ENCODE results near the gene NRIP1. TPM values are rescaled to one million over a fixed set of nuclear protein-coding genes. Genes with fewer than 3 reads are reported as not detected.

The NRIP1 gene
- total and polyA plus RNA-seq, 2 donors (not counting 3 experiments of a cell fraction or from before 2014, with no cell fraction given), result 2.8 to 24.0 TPM

DNA sequence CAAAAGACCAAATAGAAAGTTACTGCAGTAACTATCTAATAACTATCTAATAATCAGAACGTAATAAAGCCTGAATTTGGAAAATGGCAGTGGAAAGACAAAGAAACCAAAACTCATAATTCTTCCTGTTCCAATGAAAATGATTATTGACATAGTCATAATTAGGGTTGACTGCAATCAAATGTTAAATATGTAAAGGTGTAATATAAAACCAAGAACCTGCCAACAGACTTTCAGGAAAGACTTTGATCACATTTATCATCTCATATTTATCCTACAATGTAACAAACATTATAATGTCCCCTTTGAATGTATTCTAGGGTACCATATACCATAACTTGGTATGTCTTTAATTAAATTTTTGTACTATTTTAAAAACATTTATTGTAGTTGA lies 26.9 kb downstream of the NRIP1 start:
- dilution Hi-C loops (cut with MboI; ENCODE audit: extremely low pct_ligation_motif_present, low sequenced_read_pairs), result no loop called here
- Histone ChIP-seq H3K27ac (ENCODE audit: insufficient read depth, low read depth, low read length) (no peak overlapping the region), H3K9me3 (replicated peaks; ENCODE audit: control insufficient read depth, insufficient read depth, low read length) (no peaks in the 10 kb centered on the region), H3K27me3 (ENCODE audit: control insufficient read depth in 2 of 2, insufficient read depth in 2 of 2, low read length in 2 of 2) (no peaks in the 10 kb centered on the region), H3K36me3 (ENCODE audit: control insufficient read depth in 2 of 2, extremely low read depth in 1 of 2, insufficient read depth in 2 of 2, low read length in 2 of 2) (peaks cover 0 to 3% of the 10 kb centered on the region in 2 experiments), H2AFZ (ENCODE audit: low read depth, low read length) (no peak overlapping the region), H3K9me1 (replicated peaks; ENCODE audit: control insufficient read depth, extremely low read depth, insufficient read depth, low read length) (peaks cover 6% of the 10 kb centered on the region), H4K20me1 (replicated peaks; ENCODE audit: control insufficient read depth, extremely low read depth, insufficient read depth, low read length) (peaks cover 4% of the 10 kb centered on the region), H3K9ac (replicated peaks; ENCODE audit: extremely low read depth, insufficient read depth, low read length) (no peak overlapping the region), H3K4me2 (ENCODE audit: insufficient read depth, low read length) (no peak overlapping the region), H3K79me2 (ENCODE audit: control insufficient read depth, insufficient read depth, low read length) (peaks cover 90% of the 10 kb centered on the region), H3K4me3 (replicated peaks in 1 of 3; ENCODE audit: insufficient read depth in 1 of 3, low read depth in 1 of 3, low read length in 3 of 3) (no peak overlapping the region), H3K4me1 (ENCODE audit: control insufficient read depth, extremely low read depth, insufficient read depth, low read length) (peaks cover 2% of the 10 kb centered on the region)
- DNase-seq (ENCODE audit: low read depth, low spot score), result no peak
- intact Hi-C loops (cut with micrococcal nuclease), result no loop called here
- no peak for FAIRE-seq
- ChIA-PET POLR2A (no interaction called here), CTCF (no interaction called here)
- TF ChIP-seq FOS (IDR thresholded peaks at IDR 0.05; ENCODE audit: borderline replicate concordance, insufficient read depth, low read length) (no peak), JUN (IDR thresholded peaks at IDR 0.05; ENCODE audit: borderline replicate concordance, insufficient read depth, insufficient read length, low read depth) (no peak), POLR2AphosphoS5 (IDR thresholded peaks at IDR 0.05; ENCODE audit: insufficient read depth, low read depth, low read length) (no peak), MYC (IDR thresholded peaks at IDR 0.05; ENCODE audit: low read depth, low read length) (no peak), GATA2 (IDR thresholded peaks at IDR 0.05; ENCODE audit: insufficient read depth, insufficient read length, low read depth, low read length) (no peak), EZH2 (IDR thresholded peaks at IDR 0.05; ENCODE audit: borderline replicate concordance, low read depth, low read length, severe bottlenecking) (no peak)
- TF ChIP-seq, protein P1, sequence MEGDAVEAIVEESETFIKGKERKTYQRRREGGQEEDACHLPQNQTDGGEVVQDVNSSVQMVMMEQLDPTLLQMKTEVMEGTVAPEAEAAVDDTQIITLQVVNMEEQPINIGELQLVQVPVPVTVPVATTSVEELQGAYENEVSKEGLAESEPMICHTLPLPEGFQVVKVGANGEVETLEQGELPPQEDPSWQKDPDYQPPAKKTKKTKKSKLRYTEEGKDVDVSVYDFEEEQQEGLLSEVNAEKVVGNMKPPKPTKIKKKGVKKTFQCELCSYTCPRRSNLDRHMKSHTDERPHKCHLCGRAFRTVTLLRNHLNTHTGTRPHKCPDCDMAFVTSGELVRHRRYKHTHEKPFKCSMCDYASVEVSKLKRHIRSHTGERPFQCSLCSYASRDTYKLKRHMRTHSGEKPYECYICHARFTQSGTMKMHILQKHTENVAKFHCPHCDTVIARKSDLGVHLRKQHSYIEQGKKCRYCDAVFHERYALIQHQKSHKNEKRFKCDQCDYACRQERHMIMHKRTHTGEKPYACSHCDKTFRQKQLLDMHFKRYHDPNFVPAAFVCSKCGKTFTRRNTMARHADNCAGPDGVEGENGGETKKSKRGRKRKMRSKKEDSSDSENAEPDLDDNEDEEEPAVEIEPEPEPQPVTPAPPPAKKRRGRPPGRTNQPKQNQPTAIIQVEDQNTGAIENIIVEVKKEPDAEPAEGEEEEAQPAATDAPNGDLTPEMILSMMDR (IDR thresholded peaks at IDR 0.05; ENCODE audit: extremely low read depth in 1 of 2, insufficient read depth in 1 of 2, low read depth in 1 of 2, low read length in 2 of 2), result no peak
- no TSS peak for BruUV-seq (replicated peaks)

All from endothelial cell of umbilical vein (primary cell).